Kidney (tissue), 14 donors: ENCODE measurements around the gene NEU1. TPM values are rescaled to one million over a fixed set of nuclear protein-coding genes. Genes with fewer than 3 reads are reported as not detected.
A peak's percentile ranks its signal among the peaks of the same experiment; 100 is the strongest.

ENCODE experiments used
- DNase-seq, 5 donors: peaks; one replicate each; pipeline ENCODE4 v3.0.0-alpha.2; 2013 to 2020
- FAIRE-seq: peaks from 2 replicates; lab custom pipeline; 2012; peaks lifted over from hg19 to GRCh38; lab: Jason Lieb, UNC
- H3K27ac ChIP-seq, 2 donors: one replicate each; pipeline ENCODE4 v1.7.0; 2013; ENCODE audit warnings: low read depth in 2 of 2, low read length in 2 of 2, inconsistent platforms in 1 of 2
- H3K27me3 ChIP-seq: one replicate; pipeline ENCODE4 v1.7.1; 2013; ENCODE audit warnings: low read length, inconsistent platforms; ENCODE audit not compliant: control insufficient read depth, insufficient read depth
- H3K36me3 ChIP-seq, 3 donors: one replicate each; pipeline versions ENCODE4 v1.7.0 to v1.7.1; 2013; ENCODE audit warnings: low read length in 3 of 3, control low read depth in 1 of 3, inconsistent platforms in 1 of 3; ENCODE audit not compliant: insufficient read depth in 3 of 3, control insufficient read depth in 2 of 3
- H3K4me1 ChIP-seq, 3 donors: one replicate each; pipeline versions ENCODE4 v1.7.0 to v1.7.1; 2013; ENCODE audit warnings: low read length in 3 of 3, inconsistent platforms in 1 of 3, low read depth in 1 of 3; ENCODE audit not compliant: control insufficient read depth in 2 of 3, insufficient read depth in 2 of 3
- H3K4me3 ChIP-seq, 3 donors: one replicate each; pipeline versions ENCODE4 v1.7.0 to v1.8.1; 2013; ENCODE audit warnings: low read length in 3 of 3, control low read depth in 1 of 3, inconsistent platforms in 1 of 3
- H3K9ac ChIP-seq, 3 donors: one replicate each; pipeline versions ENCODE4 v1.7.0 to v1.7.1; 2013; ENCODE audit warnings: low read length in 3 of 3, control low read depth in 1 of 3, inconsistent platforms in 1 of 3
- H3K9me3 ChIP-seq, 3 donors: one replicate each; pipeline versions ENCODE4 v1.7.0 to v1.7.1; 2013; ENCODE audit warnings: low read length in 3 of 3, control low read depth in 1 of 3, inconsistent platforms in 1 of 3; ENCODE audit not compliant: control insufficient read depth in 2 of 3, insufficient read depth in 1 of 3
- intact Hi-C: fragments of 100-400 bp; cut with DNase I; formaldehyde crosslinking; loops from one replicate; pipeline ENCODE4 v1.11.1; 2022
- polyA plus RNA-seq: library from polyadenylated mRNA; stranded (reverse); fragments of 350-450 nt; fragmentation: Illumina TruSeq; extraction: RNeasy Lipid Tissue Mini Kit (QIAGEN cat#74804); gene quantifications from one replicate; pipeline ENCODE4 v1.2.3, GENCODE V29; 2014; ENCODE audit warnings: low read depth, low replicate concordance; ENCODE audit not compliant: insufficient read depth
- total RNA-seq: library from RNA; stranded (reverse); fragmentation: NEBNext Ultra II Directional; extraction: Animal tissue kit (Norgen Biotek cat#: 25700); gene quantifications from one replicate; pipeline ENCODE4 v1.2.1, GENCODE V29; 2021
- TF ChIP-seq, protein P1 (sequence below): IDR thresholded peaks from 3 replicates; pipeline ENCODE4 v1.5.1; 2012; ENCODE audit warnings: mild to moderate bottlenecking, moderate library complexity, borderline replicate concordance; ENCODE audit not compliant: insufficient read depth; ENCODE audit errors: extremely low read depth
- donor health status: control.
- donor health status: control.
- donor health status: control.
- donor health status: control.
- donor health status: control.
- donor health status: DM: yes; HTN: yes; CAD: no.
- donor health status: Normal renal cell carcinoma (clear cell type).

The NEU1 gene
- total and polyA plus RNA-seq, 2 donors from 2014 or later, result 66.9 to 131 TPM

DNA sequence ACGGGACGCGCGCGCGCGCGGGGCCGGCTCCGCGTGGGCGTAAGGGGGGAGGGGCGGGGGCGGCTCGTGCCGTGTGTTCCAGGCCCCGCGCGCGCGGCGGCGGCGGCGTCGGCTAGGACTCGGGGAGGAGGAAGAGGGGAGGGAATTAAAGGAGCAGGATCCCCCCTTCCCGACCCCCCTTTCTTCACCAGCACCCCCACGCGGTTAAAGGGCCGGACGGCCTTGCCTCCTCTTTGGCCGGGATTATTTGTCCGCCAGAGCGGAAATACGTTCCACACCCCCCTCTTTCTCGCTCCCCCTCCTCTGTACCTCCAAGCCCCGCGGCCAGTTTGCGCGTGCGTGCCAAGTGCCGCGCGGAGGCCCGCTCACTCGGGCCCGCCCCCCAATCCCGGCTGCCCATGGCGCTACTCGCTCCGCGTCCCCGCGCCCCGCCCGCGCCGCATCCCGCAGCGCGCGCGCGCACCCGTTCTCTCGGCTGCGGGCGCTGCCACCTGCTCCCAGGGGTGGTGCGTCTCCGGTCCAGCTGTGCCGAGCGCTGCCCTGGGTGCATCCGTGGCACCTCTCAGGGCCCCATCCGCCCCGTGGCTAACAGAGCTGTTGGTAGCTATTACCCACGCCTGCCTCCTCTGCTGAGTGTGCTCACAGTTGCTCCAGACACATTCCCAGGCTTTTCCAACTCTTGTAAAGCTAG is 39.5 kb upstream of the NEU1 start, which contains the start of gene ZBTB12:
ZBTB12 (minus strand) TSS at position 134 of the 691 bp plus-strand sequence. CDS start 781 bp downstream, outside the sequence.
- Histone ChIP-seq H3K4me1 (peaks cover 4 to 17% (median 13%) of the 10 kb centered on the region in 3 donors), H3K27me3 (no peaks in the 10 kb centered on the region), H3K27ac (peak within 1 kb of the TSS; percentile 82 to 91), H3K9ac (peak within 1 kb of the TSS; percentile 14 to 81 (median 40)), H3K9me3 (no peaks in the 10 kb centered on the region), H3K4me3 (peak within 1 kb of the TSS; percentile 50 to 87 (median 60)), H3K36me3 (no peaks in the 10 kb centered on the region)
- DNase-seq, result peak; percentile 97 to 99 (median 98)
- intact Hi-C loops, result no loop called here
- TF ChIP-seq, protein P1, sequence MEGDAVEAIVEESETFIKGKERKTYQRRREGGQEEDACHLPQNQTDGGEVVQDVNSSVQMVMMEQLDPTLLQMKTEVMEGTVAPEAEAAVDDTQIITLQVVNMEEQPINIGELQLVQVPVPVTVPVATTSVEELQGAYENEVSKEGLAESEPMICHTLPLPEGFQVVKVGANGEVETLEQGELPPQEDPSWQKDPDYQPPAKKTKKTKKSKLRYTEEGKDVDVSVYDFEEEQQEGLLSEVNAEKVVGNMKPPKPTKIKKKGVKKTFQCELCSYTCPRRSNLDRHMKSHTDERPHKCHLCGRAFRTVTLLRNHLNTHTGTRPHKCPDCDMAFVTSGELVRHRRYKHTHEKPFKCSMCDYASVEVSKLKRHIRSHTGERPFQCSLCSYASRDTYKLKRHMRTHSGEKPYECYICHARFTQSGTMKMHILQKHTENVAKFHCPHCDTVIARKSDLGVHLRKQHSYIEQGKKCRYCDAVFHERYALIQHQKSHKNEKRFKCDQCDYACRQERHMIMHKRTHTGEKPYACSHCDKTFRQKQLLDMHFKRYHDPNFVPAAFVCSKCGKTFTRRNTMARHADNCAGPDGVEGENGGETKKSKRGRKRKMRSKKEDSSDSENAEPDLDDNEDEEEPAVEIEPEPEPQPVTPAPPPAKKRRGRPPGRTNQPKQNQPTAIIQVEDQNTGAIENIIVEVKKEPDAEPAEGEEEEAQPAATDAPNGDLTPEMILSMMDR, result no peak
- FAIRE-seq, result no peak

DNA sequence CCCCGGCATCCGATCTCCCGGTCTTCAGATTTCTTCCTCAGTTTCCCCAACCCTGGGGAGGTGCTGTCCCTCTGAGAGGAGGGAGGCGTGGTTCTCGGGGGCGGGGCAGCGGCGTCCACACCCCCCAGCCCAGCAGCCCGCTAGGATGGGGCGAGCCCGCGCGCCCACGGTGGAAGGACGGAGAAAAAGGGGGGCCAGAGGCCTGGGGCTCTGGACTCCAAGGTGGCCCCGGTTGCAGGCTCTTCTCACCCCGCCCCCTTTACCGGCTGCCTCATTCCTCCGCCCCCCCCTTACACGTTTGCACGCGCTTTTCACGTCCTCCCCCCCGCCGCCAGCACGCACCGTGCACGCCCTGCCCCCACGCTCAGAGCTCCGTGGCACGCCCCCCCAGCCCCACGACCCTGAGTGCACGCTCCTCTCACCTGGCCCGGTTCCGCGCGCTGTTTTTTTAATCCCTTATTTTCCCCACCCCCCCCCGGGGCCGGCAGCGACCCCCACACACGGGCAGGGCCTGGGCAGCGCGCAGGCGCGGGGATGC is 38.9 kb upstream of the NEU1 start:
- no peaks in the 10 kb centered on the region for H3K9me3 ChIP-seq
- H3K4me3 ChIP-seq, result peak overlapping the region in 2 of 3 donors; percentile 11 to 87
- H3K9ac ChIP-seq, result peak overlapping the region in 1 of 3 donors; percentile 51
- DNase-seq (peak; percentile 36 to 90 (median 71)), FAIRE-seq (no peak)
- no peaks in the 10 kb centered on the region for H3K36me3 ChIP-seq
- H3K4me1 ChIP-seq, result peaks cover 4 to 19% (median 13%) of the 10 kb centered on the region in 3 donors
- intact Hi-C loops, result no loop called here
- TF ChIP-seq, protein P1, result no peak
- H3K27me3 ChIP-seq, result no peaks in the 10 kb centered on the region
- H3K27ac ChIP-seq, result peak overlapping the region; percentile 82 to 91

DNA sequence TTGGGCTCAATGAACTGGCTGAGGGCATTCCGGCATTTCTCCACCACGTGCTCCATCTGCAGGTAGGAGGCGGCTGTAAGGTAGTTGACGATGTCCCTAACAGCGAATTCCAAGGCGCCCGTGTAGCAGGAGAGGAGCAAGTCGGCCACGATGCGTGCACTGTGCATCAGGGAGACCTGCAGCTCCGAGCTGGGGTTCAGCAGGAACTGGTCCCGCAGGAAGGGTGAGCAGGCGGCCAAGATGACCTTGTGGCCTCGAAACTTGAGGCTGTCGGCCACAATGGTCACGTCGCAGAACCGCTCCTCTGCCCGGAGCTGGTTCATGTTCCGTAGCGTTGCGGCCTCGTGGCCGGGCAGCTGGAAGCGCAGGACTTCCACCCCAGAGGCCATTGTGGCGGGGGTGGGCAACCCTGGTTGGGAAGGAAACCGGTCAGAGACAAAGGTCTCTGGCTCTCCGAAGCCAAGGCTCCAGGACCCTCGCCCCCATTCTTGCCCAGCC is 38.3 kb upstream of the NEU1 start:
- DNase-seq (peak in 4 of 5 donors; percentile 38 to 87 (median 40)), FAIRE-seq (no peak)
- no peaks in the 10 kb centered on the region for H3K9me3 ChIP-seq
- H3K27ac ChIP-seq, result peak overlapping the region; percentile 82 to 91
- peaks cover 4 to 19% (median 13%) of the 10 kb centered on the region in 3 donors for H3K4me1 ChIP-seq
- intact Hi-C loops, result no loop called here
- peak overlapping the region in 2 of 3 donors; percentile 11 to 87 for H3K4me3 ChIP-seq
- no peaks in the 10 kb centered on the region for H3K36me3 ChIP-seq
- H3K27me3 ChIP-seq, result no peaks in the 10 kb centered on the region
- TF ChIP-seq, protein P1, result no peak
- peak overlapping the region in 1 of 3 donors; percentile 51 for H3K9ac ChIP-seq
